Stimulated activated CD8-positive, alpha-beta memory T cell treated with anti-CD3 and anti-CD28 coated beads, Interleukin-12 subunit alpha, Interleukin-12 subunit beta, amount 100 ng/mL, for 24 hours (primary cell): ENCODE measurements around the gene FAM53B.

Source experiments
- DNase-seq: peaks from one replicate; pipeline ENCODE4 v3.0.0-alpha.2; 2020; ENCODE audit errors: extremely low read depth

The FAM53B gene

DNA sequence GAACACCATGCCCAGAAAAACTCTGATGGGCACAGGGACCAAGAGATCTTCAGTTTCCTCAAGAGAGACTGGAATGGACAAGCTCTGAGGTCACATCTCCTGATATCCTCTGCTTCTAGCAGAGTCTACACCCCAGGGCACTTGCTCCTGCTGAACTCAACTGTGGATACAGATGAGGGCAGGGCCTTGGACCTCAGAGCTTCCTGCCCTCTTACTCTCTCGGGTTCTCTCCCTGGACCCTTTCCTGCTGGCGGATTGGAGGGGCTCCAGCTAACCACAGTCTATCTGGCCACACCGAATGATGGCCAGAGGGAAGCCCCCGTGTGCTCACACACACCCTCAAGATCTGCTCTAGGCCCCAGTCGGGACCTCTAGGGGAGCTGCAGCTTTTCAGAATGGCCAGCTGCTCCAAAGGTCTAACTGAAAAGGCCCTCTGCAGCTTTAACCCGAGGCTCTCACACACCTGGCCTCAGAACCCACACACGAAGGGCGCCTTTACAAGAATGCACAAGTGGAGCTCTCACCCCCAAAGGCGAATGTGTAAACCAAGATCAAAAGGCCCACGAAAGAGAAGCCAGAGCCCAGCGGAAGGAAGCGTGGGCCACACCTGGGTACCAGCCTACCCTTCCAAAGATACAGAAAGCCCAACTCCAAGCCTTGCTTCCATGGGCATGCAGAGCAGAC lies 65.5 kb downstream of the FAM53B start:
- DNase-seq = no peak

DNA sequence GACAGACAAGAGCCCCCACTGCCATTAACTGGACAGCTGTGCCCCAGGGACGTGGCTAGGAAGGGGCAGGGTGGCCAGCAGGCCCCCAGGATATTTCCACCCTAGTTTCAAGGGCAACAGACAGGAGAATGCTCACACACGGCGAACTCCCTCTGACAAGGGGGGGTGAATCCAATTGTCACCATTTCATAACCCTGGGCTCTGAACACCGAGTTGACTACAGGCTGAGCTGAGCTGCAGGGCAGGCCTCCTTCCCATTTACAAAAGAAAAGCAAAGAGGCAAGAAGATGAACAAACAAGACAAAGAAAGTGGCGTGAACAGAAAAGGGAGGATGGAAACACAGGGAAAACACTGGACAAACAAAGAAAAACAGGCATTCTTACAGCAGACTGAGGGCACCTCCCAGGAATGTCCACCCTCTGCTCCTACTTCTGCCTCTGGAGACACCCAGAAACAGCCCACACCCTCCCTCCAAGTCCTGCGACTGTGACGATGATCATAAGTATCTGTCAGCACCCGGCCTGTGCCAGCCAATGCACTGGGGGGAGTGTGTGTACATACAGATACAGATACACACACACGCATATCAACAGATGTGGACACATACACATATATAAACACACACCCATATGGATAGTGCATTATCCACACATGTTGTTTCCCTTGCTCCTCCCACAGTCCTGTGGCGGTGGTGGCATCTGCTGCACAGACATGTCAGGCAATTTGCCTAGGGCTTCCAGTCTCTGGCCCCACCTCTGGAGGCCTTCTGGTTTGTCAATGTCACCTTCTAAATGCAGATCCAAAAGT lies 66.2 kb downstream of the FAM53B start:
- no peak for DNase-seq

DNA sequence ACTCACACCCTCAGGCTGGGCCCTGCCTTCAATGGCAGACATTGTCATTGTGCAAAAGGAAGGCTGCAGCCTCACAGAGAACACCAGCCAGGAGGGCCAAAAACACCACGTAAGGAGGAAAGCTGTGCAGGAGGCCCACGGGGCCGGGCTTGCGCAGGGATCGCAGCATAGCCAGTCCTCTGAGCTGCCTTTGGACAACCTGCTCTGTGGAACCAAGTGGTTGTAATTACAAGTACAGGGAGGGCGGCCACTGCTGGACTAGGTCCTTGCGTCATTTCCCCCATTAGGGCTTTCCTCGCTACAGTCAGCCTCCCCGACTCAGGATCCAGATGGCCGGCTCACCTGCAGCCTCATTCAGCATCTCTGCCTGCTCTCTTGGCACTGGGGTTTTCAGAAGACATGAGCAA lies 66.9 kb downstream of the FAM53B start:
- DNase-seq = no peak

DNA sequence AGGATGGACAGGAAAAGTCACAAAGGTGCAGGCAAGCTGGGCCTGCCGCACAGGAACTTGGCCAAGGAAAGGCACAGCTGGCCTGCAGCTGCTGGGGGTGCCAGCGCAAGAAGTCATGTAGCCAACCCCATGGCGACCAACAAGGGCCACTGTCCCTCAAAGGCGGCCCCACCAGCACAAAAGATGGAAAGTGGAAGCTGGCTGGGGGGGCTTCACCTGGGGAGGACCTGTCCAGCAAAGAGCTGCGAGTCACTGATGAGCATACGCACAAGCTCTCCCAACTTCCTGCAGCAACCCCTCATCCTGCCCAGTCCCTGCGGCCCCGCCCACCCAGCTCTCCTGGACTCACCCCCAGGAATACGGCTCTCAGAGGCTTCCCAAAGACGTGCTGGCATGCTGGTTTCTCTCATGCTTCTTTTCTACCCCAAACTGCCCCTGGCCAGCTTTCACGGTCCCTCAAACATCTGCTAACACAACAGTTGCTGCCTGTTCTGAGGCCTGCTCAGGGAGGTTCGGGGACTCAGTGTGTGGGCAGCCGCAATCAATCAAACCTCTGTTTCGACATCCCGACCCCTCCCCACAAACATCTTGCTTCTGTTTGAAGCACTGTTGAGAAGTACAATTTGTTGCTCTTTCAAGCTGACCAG lies 67.6 kb downstream of the FAM53B start:
- no peak for DNase-seq

DNA sequence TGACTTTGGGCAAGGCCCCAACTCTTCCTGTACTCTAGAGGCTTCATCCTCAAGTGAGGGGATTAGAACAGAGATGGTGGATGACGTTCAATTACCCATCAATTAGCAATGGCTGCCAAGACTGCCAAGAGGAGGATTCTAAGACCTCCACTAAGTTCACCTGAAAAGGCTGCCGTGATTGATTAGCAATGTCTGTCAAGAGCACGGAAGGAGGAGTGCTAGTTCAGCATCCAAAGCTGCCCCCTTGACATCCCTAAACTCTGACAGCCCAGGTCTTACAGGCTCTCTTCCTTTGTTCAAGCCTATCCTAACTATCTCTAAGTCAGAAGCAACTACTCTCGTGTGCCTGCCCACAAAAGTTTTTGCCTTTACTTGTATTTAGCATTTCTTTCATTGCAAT lies 68.4 kb downstream of the FAM53B start:
- DNase-seq = no peak

DNA sequence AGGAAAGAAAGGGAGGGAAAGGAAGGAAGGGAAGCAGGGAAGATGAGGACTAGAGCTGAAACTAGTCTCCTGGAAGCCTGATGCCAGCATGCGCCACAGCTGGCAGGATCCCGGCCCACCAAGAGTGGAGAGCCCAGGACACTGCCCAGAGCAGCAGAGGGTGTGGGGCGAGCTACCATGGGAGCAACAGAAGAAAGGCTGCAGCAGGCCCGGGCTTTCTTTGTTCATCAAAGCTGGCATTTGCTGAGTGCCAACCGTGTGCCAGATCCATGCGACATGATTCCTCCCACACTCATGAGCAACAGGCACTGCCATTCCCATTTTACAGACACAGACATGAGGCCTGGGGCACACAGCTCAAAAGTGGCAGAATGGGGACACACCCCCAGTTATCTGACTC lies 68.9 kb downstream of the FAM53B start:
- no peak for DNase-seq

DNA sequence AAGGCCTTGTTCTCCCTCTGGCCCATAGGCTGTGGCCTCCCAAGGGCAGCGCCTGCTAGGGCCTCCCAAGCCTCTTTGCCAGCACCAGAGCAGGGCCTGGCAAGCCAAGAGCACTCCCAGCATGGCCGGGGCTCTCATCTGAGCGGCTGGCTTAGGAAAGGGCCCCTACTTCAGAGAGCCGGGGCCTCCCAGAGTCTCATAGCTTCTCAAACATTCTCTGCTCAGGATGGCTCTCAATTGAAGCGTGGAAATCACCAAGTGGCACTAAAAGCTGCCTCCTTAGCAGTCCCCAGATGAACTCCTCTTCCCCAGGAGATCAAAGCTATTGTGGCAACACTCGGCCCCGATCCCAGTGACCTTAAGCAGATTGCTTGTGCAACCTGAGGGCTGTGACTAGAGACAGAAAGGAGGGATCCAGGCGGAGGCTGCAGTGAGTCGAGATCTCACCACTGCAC lies 69.4 kb downstream of the FAM53B start:
- DNase-seq = no peak

DNA sequence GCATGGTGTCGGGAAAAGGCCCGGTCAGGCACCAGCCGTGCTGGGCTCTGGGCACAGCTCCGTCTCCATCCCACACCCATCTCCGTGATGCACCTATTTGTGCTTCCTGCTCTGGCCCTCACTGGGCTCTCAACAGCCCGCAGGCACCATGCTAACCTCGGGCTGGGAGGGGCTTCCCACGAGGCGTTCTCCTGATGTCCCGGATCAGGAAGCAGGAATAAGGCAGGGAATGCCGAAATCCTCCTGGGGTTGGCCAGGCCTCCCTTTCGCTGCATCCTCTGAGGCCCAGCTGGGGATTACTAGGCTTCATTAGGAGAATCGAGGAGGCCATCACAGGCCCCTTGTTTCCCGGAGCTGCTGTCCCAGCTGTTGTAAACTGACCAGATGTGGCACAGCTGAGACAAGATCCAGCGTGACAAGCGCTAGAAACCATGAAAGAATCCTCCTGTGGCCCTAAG lies 72.0 kb downstream of the FAM53B start:
- DNase-seq = no peak

DNA sequence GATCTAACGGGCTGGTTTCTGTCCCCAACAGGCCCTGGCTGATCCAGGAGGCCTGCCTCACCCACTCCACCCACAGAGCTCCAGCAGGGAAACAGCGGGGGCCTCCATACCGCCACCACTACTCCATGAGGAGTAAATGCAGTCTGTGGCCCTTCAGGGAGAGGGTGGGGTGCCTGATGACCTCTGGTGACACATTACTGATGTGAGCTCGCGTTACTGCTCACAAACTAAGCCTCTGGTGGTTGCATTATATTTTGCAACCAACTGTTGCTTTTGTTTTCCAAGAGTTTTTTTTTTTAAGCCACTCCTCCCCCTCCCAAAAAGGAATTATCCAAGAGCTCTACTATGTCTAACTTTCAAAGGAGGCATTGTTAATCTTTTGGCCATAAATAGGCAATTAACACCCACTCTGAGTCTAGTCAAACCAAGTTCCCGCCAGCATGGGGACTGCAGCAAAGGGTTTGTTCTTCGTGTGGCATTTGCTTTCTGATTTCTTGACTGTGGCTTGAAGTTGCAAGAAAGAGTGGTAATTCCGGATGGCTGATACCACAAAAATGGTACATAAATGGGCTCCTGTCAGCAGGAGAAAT lies 72.6 kb downstream of the FAM53B start:
- no peak for DNase-seq

DNA sequence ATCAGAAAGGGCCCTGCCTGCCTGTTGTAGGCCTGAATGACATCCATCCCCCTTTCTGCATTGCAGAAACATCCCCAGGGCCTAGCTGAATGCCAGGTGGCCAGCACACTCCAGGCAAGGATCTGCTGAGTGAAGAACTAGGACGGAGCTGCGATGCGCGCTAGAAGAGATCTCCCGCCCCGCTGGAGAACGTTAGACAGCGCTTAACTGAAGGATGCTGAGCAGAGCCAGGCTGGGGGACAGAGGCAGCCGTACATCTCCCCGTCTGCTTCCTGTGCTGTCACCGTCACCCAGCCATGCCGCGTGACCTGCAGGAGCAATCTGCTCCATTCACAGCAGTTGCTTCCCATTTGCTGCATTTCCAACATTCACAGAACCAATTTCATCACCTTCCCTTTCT lies 73.3 kb downstream of the FAM53B start:
- no peak for DNase-seq

DNA sequence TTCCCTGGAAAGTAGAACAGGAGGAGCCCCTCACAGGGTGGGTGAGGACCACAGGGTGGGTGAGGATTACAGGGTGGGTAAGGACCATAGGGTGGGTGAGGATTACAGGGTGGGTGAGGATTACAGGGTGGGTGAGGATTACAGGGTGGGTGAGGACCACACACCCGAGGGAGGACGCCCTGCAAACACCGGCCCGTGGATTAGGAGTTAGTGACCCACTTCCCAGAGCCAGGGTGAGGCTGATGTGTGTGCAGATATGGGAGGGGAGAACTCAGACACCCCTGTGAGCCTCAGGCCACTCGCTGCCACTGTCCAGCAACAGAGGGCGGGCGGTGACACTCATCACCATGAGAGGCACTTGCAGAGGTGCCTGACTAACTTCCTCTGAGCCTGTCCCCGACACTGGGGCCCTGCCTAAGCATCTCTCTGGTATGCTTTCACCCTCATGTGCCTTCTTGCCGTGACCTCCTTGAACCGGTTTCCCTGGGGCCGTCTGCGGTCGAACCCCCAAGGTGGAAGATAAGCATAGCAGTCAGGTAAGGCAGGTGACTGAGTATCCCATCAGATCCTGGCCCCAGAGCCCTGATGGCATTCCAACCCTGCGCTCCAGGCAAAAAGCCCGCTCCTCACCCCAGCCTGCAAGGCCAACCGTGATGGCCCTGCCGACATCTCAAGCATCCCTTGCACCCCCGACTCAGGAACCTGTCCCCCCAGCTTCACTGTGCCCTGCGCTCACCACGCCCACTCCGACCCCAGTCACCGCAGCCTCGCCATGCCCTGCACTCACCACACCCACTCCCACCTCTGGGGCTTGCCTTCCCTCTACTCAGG lies 74.1 kb downstream of the FAM53B start:
- DNase-seq = no peak

DNA sequence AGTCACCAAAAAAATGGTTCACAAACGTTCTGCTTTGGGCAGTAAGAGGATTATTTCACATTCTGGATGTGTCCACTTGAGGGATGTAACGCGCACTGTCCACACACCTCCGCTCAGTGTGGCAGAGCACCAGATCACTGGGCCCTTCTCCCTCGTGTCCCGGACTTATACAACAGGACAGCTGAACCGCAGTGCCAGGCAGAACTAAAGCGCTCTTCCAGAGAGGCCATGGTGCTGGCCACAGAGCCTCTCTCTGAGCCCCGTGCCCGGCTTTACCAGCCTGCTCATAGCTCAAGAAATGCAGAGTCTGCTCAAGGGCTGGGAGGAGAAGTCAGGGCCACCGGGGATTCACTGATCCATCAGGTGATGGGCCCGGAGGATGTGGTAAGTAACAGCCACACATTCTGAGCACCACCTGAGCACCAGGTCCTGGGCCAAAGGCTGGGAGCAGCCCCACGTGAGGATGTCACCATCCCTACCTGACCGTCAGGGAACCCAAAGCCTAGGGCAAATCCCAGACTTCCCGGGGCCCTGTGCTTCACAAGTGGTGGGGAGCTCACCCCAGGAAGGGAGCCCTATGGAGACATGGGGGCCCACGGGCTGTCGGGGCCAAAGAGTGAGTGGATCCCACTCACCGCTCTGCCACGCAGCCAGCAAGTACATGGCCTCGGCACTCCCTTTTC lies 74.9 kb downstream of the FAM53B start:
- no peak for DNase-seq

DNA sequence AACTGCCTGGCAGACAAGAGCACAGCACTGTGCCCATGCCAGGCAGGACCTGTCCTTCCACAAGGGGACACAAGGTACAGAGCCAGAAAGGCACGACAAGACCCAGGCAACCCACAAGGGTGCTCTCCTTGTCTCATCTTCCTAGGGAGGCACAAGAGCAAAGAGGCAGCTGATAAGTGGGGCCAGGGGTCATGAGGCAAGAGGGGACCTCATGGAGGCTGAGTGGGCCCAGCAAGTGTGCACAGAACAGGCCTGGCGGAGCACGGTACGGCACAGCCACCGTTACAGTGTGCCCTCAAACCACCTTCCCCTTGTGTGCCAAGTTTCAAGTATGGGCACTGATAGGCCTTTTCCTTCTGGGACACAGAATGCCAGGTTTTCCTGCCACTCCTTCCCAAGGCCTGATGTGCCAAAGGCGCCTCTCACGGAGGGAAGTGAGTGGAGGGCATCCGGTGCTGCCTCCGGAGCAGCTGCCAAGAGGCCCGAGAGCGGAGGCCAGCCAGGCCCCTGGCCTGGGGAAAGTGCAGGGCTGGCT lies 75.6 kb downstream of the FAM53B start:
- DNase-seq = no peak

DNA sequence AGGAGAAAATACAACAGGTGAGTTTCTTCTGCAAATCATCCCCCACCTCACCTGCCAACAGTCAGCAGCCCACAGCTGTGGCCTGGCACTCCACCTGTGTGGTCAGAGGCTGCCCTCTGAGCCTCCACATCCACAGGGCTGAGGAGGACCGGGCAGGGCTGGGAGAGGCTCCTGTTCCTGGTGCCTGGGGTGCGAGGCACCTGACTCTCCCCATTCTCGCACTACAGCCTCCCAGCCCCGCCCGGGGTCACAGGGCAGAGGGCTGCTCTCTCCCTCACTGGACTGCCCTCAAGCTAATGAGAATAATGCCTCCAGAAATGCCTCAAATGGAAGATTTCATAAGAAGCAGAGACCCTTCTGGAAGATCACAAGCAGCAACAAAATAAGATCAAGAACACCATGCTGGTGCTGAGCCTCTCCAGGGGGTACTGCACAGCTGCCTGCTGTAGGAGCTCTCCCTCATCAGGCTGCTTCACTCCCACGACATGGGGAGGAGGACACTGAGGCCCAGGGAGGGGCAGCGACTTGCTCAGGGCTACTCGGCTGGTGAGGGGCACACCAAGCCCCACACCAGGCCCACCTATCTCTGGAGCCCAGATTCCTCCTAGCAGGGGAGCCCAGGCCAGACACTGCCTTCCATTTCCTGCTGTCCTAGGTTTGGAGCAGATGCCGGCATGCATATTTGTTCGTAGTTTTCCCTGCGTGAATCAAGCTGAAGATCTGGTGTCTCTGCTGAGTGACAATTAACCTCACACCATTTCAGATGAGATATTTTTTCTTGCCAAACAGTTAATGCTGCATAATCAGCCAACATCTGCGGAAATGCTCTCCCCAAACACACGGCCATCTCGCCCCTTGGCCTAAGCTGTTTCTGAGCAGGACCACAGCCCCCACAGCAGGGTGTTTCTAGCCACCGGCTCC lies 76.5 kb downstream of the FAM53B start:
- no peak for DNase-seq

DNA sequence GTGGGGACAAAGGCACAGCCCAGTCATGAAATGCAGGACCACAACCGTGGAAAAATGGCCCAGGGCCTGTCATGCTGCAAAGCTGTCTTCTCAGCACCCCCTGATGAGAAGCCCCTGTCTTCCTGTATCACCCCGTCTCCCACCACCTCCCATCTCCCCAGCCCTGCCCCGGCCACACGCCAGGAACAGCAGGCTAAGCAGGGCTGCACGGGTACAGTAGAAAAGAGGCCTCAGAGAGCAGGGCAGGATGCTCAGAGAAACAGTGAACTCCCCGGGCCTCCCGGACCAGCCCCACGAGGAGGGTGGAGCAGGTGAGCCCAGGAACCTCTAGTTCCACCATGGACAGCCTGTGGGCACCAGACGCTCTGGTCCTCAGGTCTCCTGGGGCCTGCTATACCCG lies 77.7 kb downstream of the FAM53B start:
- DNase-seq = no peak

DNA sequence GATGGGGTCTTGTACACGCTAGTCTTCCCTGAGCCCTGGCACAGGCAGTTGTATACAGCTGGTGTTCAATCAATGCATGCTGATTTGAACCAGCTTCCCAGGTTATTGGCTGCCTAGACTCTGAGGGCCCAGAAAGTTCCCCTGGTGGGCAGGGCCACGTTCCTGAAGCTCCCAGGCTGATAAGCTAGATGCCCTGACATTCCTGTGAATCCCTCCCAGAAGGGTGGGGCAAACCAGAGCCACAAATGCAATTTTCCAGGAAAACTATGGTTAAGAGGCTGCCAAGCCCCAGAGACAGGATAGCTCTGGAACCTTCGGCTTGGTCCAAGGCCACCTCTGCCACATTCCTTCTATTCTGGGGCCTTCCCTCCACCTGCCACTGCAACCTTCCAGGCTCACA lies 78.2 kb downstream of the FAM53B start:
- DNase-seq = no peak

DNA sequence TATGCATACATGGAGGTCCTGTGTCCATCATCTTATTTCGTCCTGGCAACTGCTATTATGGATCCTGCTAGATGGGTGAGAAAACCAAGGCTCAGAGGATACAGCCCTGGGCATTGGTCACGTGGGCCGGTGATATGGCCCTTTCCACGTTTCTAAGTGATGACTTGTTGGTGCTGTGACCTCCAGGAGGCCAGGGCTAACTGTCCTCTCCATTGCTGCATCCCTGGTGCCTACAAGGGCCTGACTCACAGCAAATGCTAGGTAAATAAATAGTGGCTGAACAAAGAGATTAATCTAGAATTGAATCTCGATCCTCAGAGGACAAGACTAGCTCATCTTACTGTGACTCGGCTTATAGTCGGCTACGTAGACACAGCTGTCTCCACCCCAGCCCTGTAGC lies 78.6 kb downstream of the FAM53B start:
- no peak for DNase-seq

DNA sequence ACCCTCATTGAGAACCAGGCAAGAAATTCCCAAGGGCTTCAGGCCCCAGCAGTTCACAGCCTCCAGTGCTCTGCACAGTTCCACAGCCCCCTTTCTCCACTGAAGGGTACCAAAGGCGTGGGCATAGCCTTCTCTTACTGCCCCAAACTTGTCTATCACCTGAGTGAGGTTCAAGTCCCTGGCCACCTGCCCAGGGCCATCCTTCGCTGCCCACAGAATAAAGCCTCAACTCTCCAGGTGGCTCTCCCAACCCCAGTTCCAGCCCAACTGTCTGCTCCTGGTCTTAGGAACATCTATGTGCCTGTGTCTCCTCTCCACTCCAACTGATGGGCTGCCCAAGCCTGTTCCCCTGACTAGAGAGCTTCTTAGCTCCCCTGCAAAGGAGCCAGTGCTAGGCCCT lies 79.1 kb downstream of the FAM53B start:
- DNase-seq = no peak

DNA sequence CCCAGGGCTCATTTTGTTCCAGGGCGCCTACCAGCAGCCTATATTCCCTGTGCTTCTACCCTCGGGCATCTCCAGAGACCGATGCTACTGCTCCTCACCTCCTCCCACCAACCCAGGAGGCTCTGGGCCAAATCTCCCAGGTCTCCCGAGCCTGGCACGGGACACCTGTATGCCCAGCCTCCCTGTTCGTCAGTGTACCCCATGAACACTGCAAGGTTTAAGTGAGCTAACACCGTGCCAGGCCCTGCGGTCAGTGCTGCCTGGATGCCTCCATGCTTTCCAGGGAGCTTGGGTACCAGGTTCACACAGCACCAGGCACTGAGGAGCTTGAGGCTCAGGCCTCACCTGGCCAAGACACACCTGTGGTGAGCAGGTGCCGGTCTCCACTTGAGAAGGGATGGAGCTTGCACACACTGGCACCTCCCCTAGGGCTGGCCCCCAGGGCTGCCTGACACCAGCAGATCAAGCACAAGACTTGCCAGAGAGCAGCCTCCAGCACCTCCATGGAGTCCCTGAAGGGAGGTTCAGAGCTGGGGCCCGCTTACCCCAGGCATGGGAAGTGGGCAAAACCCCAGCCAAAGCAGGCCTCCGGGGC lies 80.3 kb downstream of the FAM53B start:
- no peak for DNase-seq
